Colonic mucosa (tissue), 4 donors: ENCODE results near the gene KIF26A. TPM values are rescaled to one million over a fixed set of nuclear protein-coding genes. Genes with fewer than 3 reads are reported as not detected.

Experiments used
- DNase-seq: peaks from one replicate; pipeline ENCODE4 v3.0.0-alpha.2; 2020
- H3K27ac ChIP-seq: fragments of 200-600 bp; one replicate; pipeline ENCODE4 v1.8.0; 2021
- H3K27me3 ChIP-seq: fragments of 200-600 bp; one replicate; pipeline ENCODE4 v1.8.0; 2021
- H3K36me3 ChIP-seq: fragments of 200-600 bp; one replicate; pipeline ENCODE4 v1.8.0; 2021
- H3K4me1 ChIP-seq: fragments of 200-600 bp; one replicate; pipeline ENCODE4 v1.8.0; 2021; ENCODE audit warnings: mild to moderate bottlenecking
- H3K4me3 ChIP-seq: fragments of 200-600 bp; one replicate; pipeline ENCODE4 v1.8.0; 2021
- H3K9ac ChIP-seq, 2 donors: one replicate each; pipeline ENCODE4 v1.7.0; 2013; ENCODE audit warnings: control low read depth in 2 of 2, low read depth in 2 of 2, low read length in 2 of 2
- H3K9me3 ChIP-seq: fragments of 200-600 bp; one replicate; pipeline ENCODE4 v1.8.0; 2021
- intact Hi-C: fragments of 100-400 bp; cut with DNase I; formaldehyde crosslinking; loops from one replicate; pipeline ENCODE4 v1.14.1; 2022
- total RNA-seq, 2 donors: library from RNA; stranded (reverse); fragmentation: NEBNext Ultra II Directional in 1 of 2; extraction: Animal tissue kit (Norgen Biotek cat#: 25700) in 1 of 2; gene quantifications; one replicate each; pipeline ENCODE4 v1.2.1, GENCODE V29; 2021
- TF ChIP-seq, protein P1 (sequence below): fragments of 200-600 bp; IDR thresholded peaks from one replicate; pipeline ENCODE4 v1.8.0; 2022; ENCODE audit warnings: antibody characterized with exemption, mild to moderate bottlenecking
- donor health status: healthy.
- donor health status: DM: no; HTN: no; CAD: no.
- donor health status: DM: no; HTN: no; CAD: no.

The KIF26A gene
- total RNA-seq, 2 donors from 2014 or later, result 6.6 to 20.0 TPM

DNA sequence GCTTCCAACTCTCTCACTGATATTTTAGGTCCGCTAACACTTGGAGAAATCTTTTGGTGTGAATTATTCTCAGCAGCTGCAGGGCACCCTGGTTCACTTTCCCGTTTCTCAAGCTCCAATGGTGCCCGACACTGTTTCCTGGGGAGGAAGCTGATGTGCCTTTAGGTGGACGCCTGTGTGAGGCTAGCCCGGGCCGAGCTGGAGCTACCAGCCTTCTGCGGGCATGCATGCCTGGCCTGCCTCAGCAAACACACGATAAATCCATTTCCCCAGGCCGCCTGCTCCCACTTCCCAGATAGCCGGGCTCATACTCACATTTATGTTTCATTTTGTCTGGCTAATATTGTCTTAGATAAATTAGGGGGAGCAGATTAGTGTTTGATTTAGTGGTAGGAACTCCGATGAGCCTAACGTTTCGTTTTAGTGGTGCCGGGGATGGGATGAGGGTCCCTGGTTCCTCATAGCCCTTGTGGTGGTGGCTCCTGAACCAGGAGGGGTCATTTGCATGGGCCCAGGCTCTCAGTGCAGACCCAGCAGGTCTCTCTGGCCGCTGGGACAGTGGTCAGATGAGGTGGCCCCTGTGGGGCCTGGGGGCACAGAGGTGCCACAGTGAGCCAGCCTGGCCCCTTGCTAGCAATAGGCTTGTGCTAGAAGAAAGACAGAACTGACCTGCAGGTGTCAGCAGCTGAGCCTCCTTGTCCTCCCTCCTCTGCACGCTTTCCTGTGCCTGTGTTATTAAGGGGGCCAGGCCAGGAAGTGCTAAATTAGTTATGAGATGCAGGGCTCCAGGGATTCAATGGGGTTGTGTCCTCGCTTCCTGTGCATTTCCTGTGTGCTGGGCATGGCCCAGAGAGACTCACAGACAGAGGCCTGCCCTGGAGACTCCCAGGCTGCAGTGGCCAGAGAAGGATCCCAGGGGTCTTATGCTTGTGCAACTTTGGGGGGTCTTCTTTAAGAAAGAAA, 88.3 kb downstream of the KIF26A start:
- no peaks in the 10 kb centered on the region for H3K9me3 ChIP-seq
- intact Hi-C loops, result no loop called here
- DNase-seq, result no peak
- H3K27ac ChIP-seq, result peak overlapping the region; percentile 32
- H3K9ac ChIP-seq, result peak overlapping the region; percentile 26 to 52
- H3K4me1 ChIP-seq, result peaks cover 19% of the 10 kb centered on the region
- TF ChIP-seq, protein P1, sequence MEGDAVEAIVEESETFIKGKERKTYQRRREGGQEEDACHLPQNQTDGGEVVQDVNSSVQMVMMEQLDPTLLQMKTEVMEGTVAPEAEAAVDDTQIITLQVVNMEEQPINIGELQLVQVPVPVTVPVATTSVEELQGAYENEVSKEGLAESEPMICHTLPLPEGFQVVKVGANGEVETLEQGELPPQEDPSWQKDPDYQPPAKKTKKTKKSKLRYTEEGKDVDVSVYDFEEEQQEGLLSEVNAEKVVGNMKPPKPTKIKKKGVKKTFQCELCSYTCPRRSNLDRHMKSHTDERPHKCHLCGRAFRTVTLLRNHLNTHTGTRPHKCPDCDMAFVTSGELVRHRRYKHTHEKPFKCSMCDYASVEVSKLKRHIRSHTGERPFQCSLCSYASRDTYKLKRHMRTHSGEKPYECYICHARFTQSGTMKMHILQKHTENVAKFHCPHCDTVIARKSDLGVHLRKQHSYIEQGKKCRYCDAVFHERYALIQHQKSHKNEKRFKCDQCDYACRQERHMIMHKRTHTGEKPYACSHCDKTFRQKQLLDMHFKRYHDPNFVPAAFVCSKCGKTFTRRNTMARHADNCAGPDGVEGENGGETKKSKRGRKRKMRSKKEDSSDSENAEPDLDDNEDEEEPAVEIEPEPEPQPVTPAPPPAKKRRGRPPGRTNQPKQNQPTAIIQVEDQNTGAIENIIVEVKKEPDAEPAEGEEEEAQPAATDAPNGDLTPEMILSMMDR, result no peak
- H3K36me3 ChIP-seq, result no peaks in the 10 kb centered on the region
- H3K27me3 ChIP-seq, result no peaks in the 10 kb centered on the region
- no peak overlapping the region for H3K4me3 ChIP-seq

DNA sequence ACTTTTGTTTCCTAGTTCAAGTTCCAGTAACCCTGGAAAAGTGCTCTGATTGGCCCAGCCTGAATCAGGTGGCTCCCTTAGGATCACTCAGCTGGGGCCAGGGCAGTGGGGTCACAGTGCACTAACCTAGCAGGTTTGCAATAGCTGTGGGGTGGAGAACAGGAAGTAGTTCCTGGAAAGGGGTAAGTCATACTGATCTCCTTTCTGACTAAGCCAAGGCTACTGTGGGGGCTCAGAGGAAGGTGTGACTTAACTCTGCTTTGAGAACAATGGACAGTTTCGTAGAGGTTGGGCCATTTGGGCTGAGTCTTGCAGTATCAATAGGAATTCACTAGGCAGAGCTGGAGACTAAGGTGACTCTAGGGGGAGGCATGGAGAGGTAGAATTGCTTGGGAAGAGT, 89.4 kb downstream of the KIF26A start:
- no peak overlapping the region for H3K27ac ChIP-seq
- no peaks in the 10 kb centered on the region for H3K27me3 ChIP-seq
- intact Hi-C loops, result no loop called here
- no peak for DNase-seq
- no peaks in the 10 kb centered on the region for H3K36me3 ChIP-seq
- H3K9me3 ChIP-seq, result no peaks in the 10 kb centered on the region
- no peak overlapping the region for H3K9ac ChIP-seq
- no peak overlapping the region for H3K4me3 ChIP-seq
- TF ChIP-seq, protein P1, result no peak
- H3K4me1 ChIP-seq, result peaks cover 19% of the 10 kb centered on the region

DNA sequence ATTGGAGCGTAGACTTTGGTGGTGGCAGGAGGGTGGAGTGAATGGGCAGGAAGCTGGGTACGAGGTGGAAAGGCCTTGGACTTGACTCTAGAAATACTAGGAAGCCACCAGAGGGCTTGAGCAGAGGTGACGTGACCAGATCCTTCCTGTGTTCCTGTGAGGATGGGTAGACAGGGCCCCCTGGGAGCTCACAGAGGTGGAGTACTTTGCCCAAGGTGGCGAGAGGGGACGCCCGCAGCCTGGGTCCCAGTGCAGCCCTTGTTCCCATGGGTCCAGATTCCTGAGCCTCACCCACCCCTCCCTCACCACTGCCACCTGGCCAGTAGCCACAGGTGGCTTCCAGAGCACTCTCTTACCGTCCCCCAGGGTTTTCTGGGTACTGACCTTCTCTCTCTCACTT, 89.8 kb downstream of the KIF26A start:
- Histone ChIP-seq H3K4me1 (peaks cover 19% of the 10 kb centered on the region), H3K27me3 (no peaks in the 10 kb centered on the region), H3K9ac (no peak overlapping the region), H3K9me3 (no peaks in the 10 kb centered on the region), H3K4me3 (no peak overlapping the region), H3K36me3 (no peaks in the 10 kb centered on the region), H3K27ac (no peak overlapping the region)
- no peak for DNase-seq
- TF ChIP-seq, protein P1, result no peak
- intact Hi-C loops, result no loop called here

DNA sequence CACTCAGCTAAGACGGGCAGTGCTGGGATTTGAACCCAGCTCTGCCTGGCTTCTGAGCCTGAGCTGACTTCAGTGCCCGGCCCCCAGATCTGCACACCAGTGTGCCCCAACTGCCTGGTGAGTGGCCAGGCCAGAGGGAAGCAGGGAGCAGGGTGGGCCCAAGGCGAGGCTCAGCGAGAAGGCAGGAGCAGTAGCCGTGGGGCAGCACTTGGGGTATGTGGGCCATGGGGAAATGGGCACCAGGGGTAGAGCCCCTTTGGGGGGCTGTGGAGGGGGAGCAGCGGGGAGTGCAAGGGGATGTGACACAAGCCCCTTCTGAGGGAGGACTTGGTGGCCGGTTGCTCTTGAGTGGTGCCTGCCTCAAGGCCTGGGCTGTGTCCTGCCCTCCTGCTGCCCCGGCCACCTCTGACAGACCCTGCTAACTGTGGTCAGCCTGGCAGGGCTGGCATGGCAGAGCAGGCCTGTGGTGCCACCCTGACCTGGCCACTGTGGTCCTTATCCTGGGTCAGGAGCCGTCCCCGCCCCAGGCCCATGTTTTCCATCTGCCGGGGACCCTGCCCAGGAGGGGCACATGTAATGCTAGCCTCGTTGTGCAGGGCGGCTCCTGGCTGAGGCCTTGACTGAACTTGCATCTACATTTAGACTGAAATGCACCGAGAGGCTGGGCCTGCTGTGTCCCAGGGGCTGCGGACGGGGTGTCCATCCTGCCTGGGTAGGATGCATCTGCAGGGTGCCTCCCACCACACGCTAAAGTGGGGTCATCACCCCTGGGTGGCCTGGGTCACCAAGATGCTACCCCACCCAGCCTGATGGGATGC, 90.5 kb downstream of the KIF26A start:
- intact Hi-C loops, result no loop called here
- H3K27ac ChIP-seq, result peak overlapping the region; percentile 52
- H3K4me1 ChIP-seq, result peaks cover 19% of the 10 kb centered on the region
- no peaks in the 10 kb centered on the region for H3K36me3 ChIP-seq
- no peak for DNase-seq
- H3K4me3 ChIP-seq, result no peak overlapping the region
- H3K27me3 ChIP-seq, result no peaks in the 10 kb centered on the region
- no peaks in the 10 kb centered on the region for H3K9me3 ChIP-seq
- TF ChIP-seq, protein P1, result no peak
- H3K9ac ChIP-seq, result peak overlapping the region in 1 of 2 donors; percentile 64

DNA sequence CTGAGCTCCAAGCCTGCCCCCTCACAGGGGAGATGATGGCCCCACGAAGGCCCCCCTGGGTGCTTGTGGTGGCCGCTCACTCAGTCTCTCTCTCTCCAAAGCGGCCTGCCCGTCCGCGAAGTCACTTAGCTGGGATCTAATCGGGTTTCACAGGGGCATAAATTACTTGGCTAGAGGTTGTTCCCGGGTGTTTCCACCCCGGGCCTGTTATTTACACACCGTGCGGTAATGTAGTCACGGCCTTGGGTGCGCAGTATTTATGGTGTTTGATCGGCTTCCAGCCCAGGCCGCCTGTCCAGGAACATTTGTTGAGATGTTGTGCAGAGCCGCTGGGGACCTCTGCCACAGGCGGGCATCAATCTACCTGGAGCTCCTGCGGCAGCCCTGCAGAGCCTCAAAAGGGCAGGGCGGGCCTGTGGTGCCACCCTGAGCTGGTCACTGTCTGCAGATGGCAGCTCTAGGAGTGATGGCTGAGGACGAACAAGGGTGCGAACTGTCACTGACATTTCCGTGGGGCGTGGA, 91.2 kb downstream of the KIF26A start:
- no peak overlapping the region for H3K4me3 ChIP-seq
- no peaks in the 10 kb centered on the region for H3K36me3 ChIP-seq
- TF ChIP-seq, protein P1, result no peak
- H3K27ac ChIP-seq, result peak overlapping the region; percentile 52
- H3K27me3 ChIP-seq, result no peaks in the 10 kb centered on the region
- DNase-seq, result peak; percentile 78
- no peaks in the 10 kb centered on the region for H3K9me3 ChIP-seq
- H3K4me1 ChIP-seq, result peaks cover 19% of the 10 kb centered on the region
- H3K9ac ChIP-seq, result peak overlapping the region in 1 of 2 donors; percentile 64
- intact Hi-C loops, result no loop called here
